ENCODE data around the gene LRRIQ1.

- TF ChIP-seq CTCF (conservative IDR thresholded peaks at IDR 0.05) (no peak), ZFX (IDR thresholded peaks at IDR 0.05) (no peak)
Measured at GRCh38 chr12:85060916-85061315, 24.8 kb downstream of the LRRIQ1 start.
